ENCODE results near the gene TMEM30A.

The TMEM30A gene

DNA sequence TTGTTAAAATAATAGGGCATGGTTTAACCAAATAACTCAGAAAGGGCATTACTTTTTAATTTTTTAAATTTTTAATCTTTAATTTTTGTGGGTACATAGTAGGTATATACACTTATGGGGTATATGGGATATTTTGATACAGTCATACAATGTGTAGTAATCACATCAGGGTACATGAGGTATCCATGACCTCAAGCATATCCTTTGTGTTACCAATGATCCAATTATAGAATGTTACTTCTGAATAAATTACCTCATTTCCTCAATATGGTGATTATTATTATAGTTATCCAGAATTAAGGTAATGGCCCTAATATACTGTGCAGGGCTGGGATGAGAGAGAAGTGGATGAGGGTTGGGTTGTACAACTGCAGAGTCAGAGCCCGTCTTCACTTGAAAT, 45.1 kb upstream of the TMEM30A start:
- Histone ChIP-seq H3K27me3 (ENCODE audit: insufficient read depth, low read length, poor library complexity) (peaks cover 14% of the 10 kb centered on the region), H3K9me3 (ENCODE audit: insufficient read depth, low read length, severe bottlenecking) (no peaks in the 10 kb centered on the region), H3K36me3 (ENCODE audit: insufficient read depth, low read length) (no peaks in the 10 kb centered on the region), H3K4me3 (ENCODE audit: low read depth in 1 of 2, low read length in 2 of 2) (no peak overlapping the region), H3K4me2 (ENCODE audit: insufficient read depth, low read length) (no peak overlapping the region), H2AFZ (ENCODE audit: low read depth, low read length) (no peak overlapping the region), H3K4me1 (ENCODE audit: insufficient read depth, low read length) (no peaks in the 10 kb centered on the region), H3K27ac (ENCODE audit: low read length) (no peak overlapping the region), H3K79me2 (ENCODE audit: insufficient read depth, low read length) (no peaks in the 10 kb centered on the region), H3K9ac (ENCODE audit: low read depth, low read length) (no peak overlapping the region), H4K20me1 (ENCODE audit: insufficient read depth, low read length) (no peaks in the 10 kb centered on the region)
- DNase-seq (no peak), ATAC-seq (ENCODE audit: insufficient read depth, low read depth) (no peak)
- TF ChIP-seq EZH2 (IDR thresholded peaks at IDR 0.05; ENCODE audit: borderline replicate concordance, low read depth, low read length, severe bottlenecking) = no peak

- ATAC-seq (ENCODE audit: insufficient read depth, low read depth) (no peak), DNase-seq (no peak)
- Histone ChIP-seq H3K79me2 (ENCODE audit: insufficient read depth, low read length) (no peaks in the 10 kb centered on the region), H3K4me2 (ENCODE audit: insufficient read depth, low read length) (no peak overlapping the region), H2AFZ (ENCODE audit: low read depth, low read length) (no peak overlapping the region), H3K9ac (ENCODE audit: low read depth, low read length) (no peak overlapping the region), H3K36me3 (ENCODE audit: insufficient read depth, low read length) (no peaks in the 10 kb centered on the region), H3K4me3 (ENCODE audit: low read depth in 1 of 2, low read length in 2 of 2) (no peak overlapping the region), H3K27me3 (ENCODE audit: insufficient read depth, low read length, poor library complexity) (peaks cover 9% of the 10 kb centered on the region), H3K4me1 (ENCODE audit: insufficient read depth, low read length) (no peaks in the 10 kb centered on the region), H4K20me1 (ENCODE audit: insufficient read depth, low read length) (no peaks in the 10 kb centered on the region), H3K9me3 (ENCODE audit: insufficient read depth, low read length, severe bottlenecking) (no peaks in the 10 kb centered on the region), H3K27ac (ENCODE audit: low read length) (no peak overlapping the region)
- no peak for TF ChIP-seq CTCF (IDR thresholded peaks at IDR 0.05; ENCODE audit: borderline replicate concordance, extremely low read depth, low read length, poor library complexity, severe bottlenecking)
- no peak for TF ChIP-seq EZH2 (IDR thresholded peaks at IDR 0.05; ENCODE audit: borderline replicate concordance, low read depth, low read length, severe bottlenecking)
Observed at GRCh38 chr6:75327807-75328206, 43.2 kb upstream of the TMEM30A start.

DNA sequence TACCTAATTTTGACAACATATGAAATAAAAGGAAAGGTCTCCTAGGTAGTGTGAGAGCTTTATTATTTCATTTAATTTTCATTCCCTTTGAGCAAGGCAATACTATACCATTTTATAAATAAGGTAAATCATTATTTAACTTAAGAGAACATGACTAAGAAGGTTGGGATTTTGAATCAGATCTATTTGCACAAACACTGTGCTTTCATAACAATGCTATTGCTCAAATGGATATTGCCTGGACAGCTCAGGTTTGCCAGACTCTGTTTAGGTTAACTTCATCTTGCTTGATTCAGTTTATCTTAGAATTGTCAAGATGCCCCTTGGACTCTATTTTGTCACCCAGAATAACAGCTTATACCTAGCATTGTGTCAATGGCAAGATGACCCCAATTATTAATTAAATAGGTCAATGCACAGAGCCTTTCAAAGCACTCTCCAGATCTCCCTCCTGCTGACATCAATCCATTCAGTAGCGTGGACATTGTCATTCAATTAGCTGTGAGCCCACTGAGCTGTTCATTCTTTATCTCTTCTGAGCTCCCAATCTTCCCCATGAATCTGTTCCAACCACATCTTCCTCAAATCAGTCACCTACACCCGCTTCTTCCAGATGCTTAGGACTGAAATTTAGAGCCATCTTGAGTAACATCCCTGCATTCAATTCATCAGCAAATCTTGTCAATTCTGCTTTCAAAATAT, 42.1 kb upstream of the TMEM30A start:
- no peaks in the 10 kb centered on the region for H3K4me1 ChIP-seq (ENCODE audit: insufficient read depth, low read length)
- H3K36me3 ChIP-seq (ENCODE audit: insufficient read depth, low read length) = no peaks in the 10 kb centered on the region
- H3K27me3 ChIP-seq (ENCODE audit: insufficient read depth, low read length, poor library complexity) = peaks cover 2% of the 10 kb centered on the region
- no peak overlapping the region for H2AFZ ChIP-seq (ENCODE audit: low read depth, low read length)
- H3K79me2 ChIP-seq (ENCODE audit: insufficient read depth, low read length) = no peaks in the 10 kb centered on the region
- H3K9ac ChIP-seq (ENCODE audit: low read depth, low read length) = no peak overlapping the region
- H4K20me1 ChIP-seq (ENCODE audit: insufficient read depth, low read length) = no peaks in the 10 kb centered on the region
- no peaks in the 10 kb centered on the region for H3K9me3 ChIP-seq (ENCODE audit: insufficient read depth, low read length, severe bottlenecking)
- no peak for ATAC-seq (ENCODE audit: insufficient read depth, low read depth)
- no peak overlapping the region for H3K27ac ChIP-seq (ENCODE audit: low read length)
- H3K4me3 ChIP-seq (ENCODE audit: low read depth in 1 of 2, low read length in 2 of 2) = no peak overlapping the region
- no peak overlapping the region for H3K4me2 ChIP-seq (ENCODE audit: insufficient read depth, low read length)
- DNase-seq = no peak
- TF ChIP-seq EZH2 (IDR thresholded peaks at IDR 0.05; ENCODE audit: borderline replicate concordance, low read depth, low read length, severe bottlenecking) = no peak
- no peak for TF ChIP-seq CTCF (IDR thresholded peaks at IDR 0.05; ENCODE audit: borderline replicate concordance, extremely low read depth, low read length, poor library complexity, severe bottlenecking)

DNA sequence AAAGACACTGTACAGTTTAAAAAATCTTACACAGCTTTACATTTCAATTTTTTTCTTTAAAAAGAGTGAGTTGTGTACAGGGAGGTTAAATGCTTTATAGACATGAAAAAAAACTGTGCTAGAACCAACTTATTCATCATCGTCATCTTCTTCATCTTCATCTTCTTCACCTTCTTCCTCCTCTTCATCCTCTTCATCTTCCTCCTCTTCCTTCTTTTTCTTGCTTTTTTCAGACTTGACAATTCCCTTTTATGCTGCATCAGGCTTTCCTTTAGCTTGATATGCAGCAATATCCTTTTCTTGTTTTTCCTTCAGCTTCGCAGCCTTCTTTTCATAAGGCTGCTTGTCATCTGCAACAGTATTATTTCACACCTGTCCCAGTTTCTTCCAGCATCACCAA, 34.3 kb upstream of the TMEM30A start:
- ATAC-seq (ENCODE audit: insufficient read depth, low read depth) = no peak
- Histone ChIP-seq H3K36me3 (ENCODE audit: insufficient read depth, low read length) (no peaks in the 10 kb centered on the region), H3K27me3 (ENCODE audit: insufficient read depth, low read length, poor library complexity) (peaks cover 6% of the 10 kb centered on the region), H3K4me3 (ENCODE audit: low read depth in 1 of 2, low read length in 2 of 2) (no peak overlapping the region), H3K4me2 (ENCODE audit: insufficient read depth, low read length) (no peak overlapping the region), H3K9me3 (ENCODE audit: insufficient read depth, low read length, severe bottlenecking) (no peaks in the 10 kb centered on the region), H3K9ac (ENCODE audit: low read depth, low read length) (no peak overlapping the region), H3K27ac (ENCODE audit: low read length) (no peak overlapping the region), H3K79me2 (ENCODE audit: insufficient read depth, low read length) (no peaks in the 10 kb centered on the region), H2AFZ (ENCODE audit: low read depth, low read length) (no peak overlapping the region), H4K20me1 (ENCODE audit: insufficient read depth, low read length) (no peaks in the 10 kb centered on the region), H3K4me1 (ENCODE audit: insufficient read depth, low read length) (no peaks in the 10 kb centered on the region)
- no peak for DNase-seq
- TF ChIP-seq CTCF (IDR thresholded peaks at IDR 0.05; ENCODE audit: borderline replicate concordance, extremely low read depth, low read length, poor library complexity, severe bottlenecking) (no peak), EZH2 (IDR thresholded peaks at IDR 0.05; ENCODE audit: borderline replicate concordance, low read depth, low read length, severe bottlenecking) (no peak)

Data from DND-41 (cell line).